ENCODE results near the gene ATP1A3.

The ATP1A3 gene

DNA sequence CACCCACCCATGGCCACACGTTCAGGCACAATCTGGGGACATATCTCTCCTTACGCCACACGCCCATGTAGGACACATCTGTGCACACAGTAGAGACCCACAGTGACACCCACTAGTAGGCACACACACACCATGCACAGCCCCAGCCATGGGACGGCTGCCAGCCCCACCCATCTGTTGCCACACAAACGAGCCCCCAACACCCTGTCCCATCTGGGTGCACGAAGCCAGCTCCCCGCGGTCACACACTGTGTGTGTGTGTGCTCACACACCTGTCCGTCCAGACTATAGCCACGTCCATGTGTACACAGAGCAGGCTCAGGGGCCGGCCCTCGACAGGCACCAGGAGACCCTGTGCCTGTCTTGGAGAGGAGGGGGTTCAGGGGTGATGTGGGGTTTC is 76.4 kb downstream of the ATP1A3 start:
- Histone ChIP-seq H2AK5ac (ENCODE audit: low read length) (no peak overlapping the region), H3K79me1 (ENCODE audit: low read length) (no peaks in the 10 kb centered on the region), H3K23ac (ENCODE audit: low read length) (no peak overlapping the region), H3K4me1 (ENCODE audit: control insufficient read depth in 1 of 2, insufficient read depth in 2 of 2, low read length in 2 of 2) (no peaks in the 10 kb centered on the region), H3K27ac (ENCODE audit: low read depth, low read length) (no peak overlapping the region), H3K14ac (ENCODE audit: low read length) (no peak overlapping the region), H4K12ac (ENCODE audit: low read depth, low read length) (no peak overlapping the region), H2AFZ (ENCODE audit: insufficient read depth, low read length, poor library complexity) (no peak overlapping the region), H3K9ac (ENCODE audit: low read length) (no peak overlapping the region), H3K79me2 (ENCODE audit: control insufficient read depth, insufficient read depth, low read length, poor library complexity) (no peaks in the 10 kb centered on the region), H2BK120ac (ENCODE audit: insufficient read depth, low read length, poor library complexity) (no peak overlapping the region), H3K27me3 (ENCODE audit: insufficient read depth, low read length) (peaks cover 68% of the 10 kb centered on the region), H3K18ac (ENCODE audit: low read length) (no peak overlapping the region), H2BK5ac (ENCODE audit: low read depth, low read length, poor library complexity) (no peak overlapping the region), H2BK12ac (ENCODE audit: low read length) (no peak overlapping the region), H3K9me3 (ENCODE audit: insufficient read depth, low read depth, low read length) (peaks cover 36% of the 10 kb centered on the region), H3K4ac (ENCODE audit: low read depth, low read length) (no peak overlapping the region), H3K36me3 (ENCODE audit: control insufficient read depth in 1 of 2, insufficient read depth in 2 of 2, low read length in 2 of 2) (no peaks in the 10 kb centered on the region), H3K4me2 (ENCODE audit: low read length) (no peak overlapping the region), H4K91ac (ENCODE audit: low read depth, low read length) (no peak overlapping the region), H4K8ac (ENCODE audit: low read depth, low read length) (no peak overlapping the region), H3K4me3 (ENCODE audit: low read depth, low read length) (no peak overlapping the region)
- DNase-seq = no peak
- no CpG with 5 or more reads among the region's 12 CpGs for WGBS (ENCODE audit: extremely low coverage, insufficient coverage, insufficient read length)

All from trophoblast cell (in vitro differentiated cells and primary cell).